ENCODE measurements around the gene CLOCK. TPM values are rescaled to one million over a fixed set of nuclear protein-coding genes. Genes with fewer than 3 reads are reported as not detected.

CLOCK gene
- total RNA-seq, 1 donor from 2014 or later: 10.8 TPM

DNA sequence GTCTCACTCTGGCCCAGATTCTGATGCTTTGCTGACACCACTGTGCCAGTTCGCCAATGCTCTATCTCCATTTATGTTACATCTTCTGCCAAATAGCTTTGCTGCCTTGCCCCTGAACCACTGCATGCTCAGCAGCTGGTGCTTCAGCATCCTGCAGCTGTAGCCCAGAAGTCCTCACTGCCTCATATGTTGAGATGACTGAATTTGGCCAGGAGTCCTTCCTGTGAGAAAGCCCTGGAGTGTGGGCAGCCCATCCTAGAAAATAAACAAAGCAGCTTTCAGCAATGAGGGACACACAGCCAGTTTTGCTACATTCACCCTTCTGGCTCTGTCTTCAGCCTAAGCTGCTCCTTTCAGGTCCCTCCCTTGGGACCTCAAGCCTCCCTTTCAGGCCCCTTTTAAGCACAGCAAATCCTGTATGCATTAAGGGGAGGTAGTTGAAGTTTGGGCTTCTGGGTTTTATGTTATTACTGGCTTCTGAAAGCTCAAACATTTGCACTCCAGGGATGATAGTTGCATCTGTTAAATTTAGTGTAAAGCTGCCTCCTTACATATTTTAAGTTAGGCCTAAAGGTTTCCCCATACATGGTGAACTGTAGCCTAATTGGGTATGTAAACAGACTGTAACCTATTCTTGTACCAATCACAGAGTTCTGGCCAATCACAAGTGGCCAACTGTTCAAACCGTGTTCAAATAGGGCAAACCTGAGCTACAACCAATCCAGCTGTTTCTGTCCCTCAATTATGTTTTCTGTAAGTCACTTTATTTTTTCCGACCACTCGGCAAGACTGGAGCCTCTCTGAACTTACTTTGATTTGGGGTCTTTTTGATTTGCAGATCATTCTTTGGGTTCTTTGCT, 153.0 kb downstream of the CLOCK start:
- Mint-ChIP-seq H3K4me3 (no peak overlapping the region), H3K36me3 (ENCODE audit: low read depth) (peaks cover 19% of the 10 kb centered on the region), H3K27me3 (no peaks in the 10 kb centered on the region), H3K27ac (peak overlapping the region; percentile 62), H3K4me1 (peaks cover 25% of the 10 kb centered on the region), H3K9me3 (no peaks in the 10 kb centered on the region)
- intact Hi-C loops (cut with micrococcal nuclease): no loop called here
- no peak for DNase-seq

- DNase-seq: no peak
- no peak overlapping the region for H3K4me3 Mint-ChIP-seq
- no peaks in the 10 kb centered on the region for H3K9me3 Mint-ChIP-seq
- peaks cover 12% of the 10 kb centered on the region for H3K4me1 Mint-ChIP-seq
- H3K27ac Mint-ChIP-seq: no peak overlapping the region
- no peaks in the 10 kb centered on the region for H3K36me3 Mint-ChIP-seq (ENCODE audit: low read depth)
- intact Hi-C loops (cut with micrococcal nuclease): loop anchor here (1.0 kb wide), 1 partner anchor 8 kb away; the partner anchor contains the start of gene TMEM165
- H3K27me3 Mint-ChIP-seq: no peaks in the 10 kb centered on the region
Observed at GRCh38 chr4:55386840-55387239, 159.9 kb downstream of the CLOCK start.

DNA sequence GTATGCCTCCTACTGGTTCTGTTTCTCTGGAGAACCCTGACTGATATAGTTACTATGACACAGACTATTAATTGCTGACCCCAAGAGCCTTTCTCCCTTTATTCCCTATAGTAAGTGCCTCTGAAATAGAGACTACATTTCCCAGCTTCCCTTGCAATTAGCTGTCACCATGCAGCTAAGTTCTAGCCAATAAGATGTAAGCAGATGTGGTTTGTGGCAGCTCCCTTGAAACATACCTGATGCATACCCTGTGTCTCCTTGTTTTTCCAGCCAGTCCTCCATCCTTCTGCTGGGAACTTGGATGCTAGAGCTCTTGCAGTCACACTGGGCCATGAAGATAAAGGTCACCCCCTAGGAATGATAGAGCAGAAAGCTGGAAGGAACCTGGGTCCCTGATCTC, 160.6 kb downstream of the CLOCK start:
- Mint-ChIP-seq H3K27ac (no peak overlapping the region), H3K4me1 (peaks cover 12% of the 10 kb centered on the region), H3K4me3 (no peak overlapping the region), H3K27me3 (no peaks in the 10 kb centered on the region), H3K9me3 (no peaks in the 10 kb centered on the region), H3K36me3 (ENCODE audit: low read depth) (no peaks in the 10 kb centered on the region)
- intact Hi-C loops (cut with micrococcal nuclease): no loop called here
- peak; percentile 65 for DNase-seq

DNA sequence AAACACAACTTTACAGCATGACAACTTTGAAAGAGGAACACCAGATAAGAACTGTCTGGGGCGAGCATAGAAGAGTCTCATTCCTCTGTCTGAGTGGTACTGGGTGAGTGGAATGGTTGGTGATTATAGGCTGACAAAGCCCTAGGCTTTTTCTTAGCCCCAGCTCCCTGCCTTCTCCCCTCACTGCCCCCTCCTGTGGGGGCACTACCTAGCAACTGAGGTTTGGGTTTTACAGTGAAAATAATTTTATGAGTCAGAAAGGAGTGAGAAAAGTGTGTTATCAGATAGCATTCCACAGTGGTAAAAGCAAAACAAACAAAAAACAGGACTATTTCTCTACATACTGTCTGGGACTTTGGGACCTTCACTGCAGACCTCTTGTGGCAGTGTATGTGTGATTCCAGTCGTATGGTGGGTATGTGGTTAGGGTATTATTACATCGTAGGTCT, 161.5 kb downstream of the CLOCK start:
- DNase-seq: no peak
- Mint-ChIP-seq H3K27me3 (no peaks in the 10 kb centered on the region), H3K27ac (no peak overlapping the region), H3K4me3 (no peak overlapping the region), H3K9me3 (no peaks in the 10 kb centered on the region), H3K36me3 (ENCODE audit: low read depth) (no peaks in the 10 kb centered on the region), H3K4me1 (peaks cover 12% of the 10 kb centered on the region)
- intact Hi-C loops (cut with micrococcal nuclease): no loop called here

GRCh38 chr4:55382488-55383003, 164.2 kb downstream of the CLOCK start:
- Mint-ChIP-seq H3K4me3 (no peak overlapping the region), H3K27me3 (no peaks in the 10 kb centered on the region), H3K4me1 (peaks cover 12% of the 10 kb centered on the region), H3K27ac (no peak overlapping the region), H3K36me3 (ENCODE audit: low read depth) (no peaks in the 10 kb centered on the region), H3K9me3 (no peaks in the 10 kb centered on the region)
- intact Hi-C loops (cut with micrococcal nuclease): no loop called here
- no peak for DNase-seq

GRCh38 chr4:55381502-55381901, 165.2 kb downstream of the CLOCK start:
- no peak overlapping the region for H3K27ac Mint-ChIP-seq
- intact Hi-C loops (cut with micrococcal nuclease): no loop called here
- peaks cover 14% of the 10 kb centered on the region for H3K4me1 Mint-ChIP-seq
- H3K4me3 Mint-ChIP-seq: no peak overlapping the region
- no peaks in the 10 kb centered on the region for H3K36me3 Mint-ChIP-seq (ENCODE audit: low read depth)
- H3K9me3 Mint-ChIP-seq: no peaks in the 10 kb centered on the region
- H3K27me3 Mint-ChIP-seq: no peaks in the 10 kb centered on the region
- DNase-seq: no peak

DNA sequence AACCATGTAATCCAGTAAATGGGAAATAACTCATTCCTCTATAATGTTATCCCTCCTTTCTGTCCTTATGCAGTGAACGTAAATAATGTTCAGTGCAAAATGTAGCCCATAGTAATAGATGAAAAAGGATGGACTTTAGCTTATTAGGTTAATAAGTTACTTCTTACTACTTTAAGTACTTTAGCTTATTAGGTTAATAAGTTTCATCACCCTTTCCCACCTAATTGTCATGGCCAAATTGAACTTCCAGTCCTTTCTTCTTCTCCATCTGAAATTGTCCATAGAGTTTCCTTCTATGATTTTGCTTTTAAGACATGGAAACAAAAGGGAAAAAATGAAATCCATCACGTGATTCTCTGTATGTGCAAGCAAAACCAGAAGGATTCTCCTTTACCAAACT, 166.1 kb downstream of the CLOCK start:
- H3K9me3 Mint-ChIP-seq: no peaks in the 10 kb centered on the region
- intact Hi-C loops (cut with micrococcal nuclease): no loop called here
- no peak overlapping the region for H3K4me3 Mint-ChIP-seq
- H3K27ac Mint-ChIP-seq: no peak overlapping the region
- no peak for DNase-seq
- no peaks in the 10 kb centered on the region for H3K27me3 Mint-ChIP-seq
- no peaks in the 10 kb centered on the region for H3K36me3 Mint-ChIP-seq (ENCODE audit: low read depth)
- H3K4me1 Mint-ChIP-seq: peaks cover 9% of the 10 kb centered on the region

DNA sequence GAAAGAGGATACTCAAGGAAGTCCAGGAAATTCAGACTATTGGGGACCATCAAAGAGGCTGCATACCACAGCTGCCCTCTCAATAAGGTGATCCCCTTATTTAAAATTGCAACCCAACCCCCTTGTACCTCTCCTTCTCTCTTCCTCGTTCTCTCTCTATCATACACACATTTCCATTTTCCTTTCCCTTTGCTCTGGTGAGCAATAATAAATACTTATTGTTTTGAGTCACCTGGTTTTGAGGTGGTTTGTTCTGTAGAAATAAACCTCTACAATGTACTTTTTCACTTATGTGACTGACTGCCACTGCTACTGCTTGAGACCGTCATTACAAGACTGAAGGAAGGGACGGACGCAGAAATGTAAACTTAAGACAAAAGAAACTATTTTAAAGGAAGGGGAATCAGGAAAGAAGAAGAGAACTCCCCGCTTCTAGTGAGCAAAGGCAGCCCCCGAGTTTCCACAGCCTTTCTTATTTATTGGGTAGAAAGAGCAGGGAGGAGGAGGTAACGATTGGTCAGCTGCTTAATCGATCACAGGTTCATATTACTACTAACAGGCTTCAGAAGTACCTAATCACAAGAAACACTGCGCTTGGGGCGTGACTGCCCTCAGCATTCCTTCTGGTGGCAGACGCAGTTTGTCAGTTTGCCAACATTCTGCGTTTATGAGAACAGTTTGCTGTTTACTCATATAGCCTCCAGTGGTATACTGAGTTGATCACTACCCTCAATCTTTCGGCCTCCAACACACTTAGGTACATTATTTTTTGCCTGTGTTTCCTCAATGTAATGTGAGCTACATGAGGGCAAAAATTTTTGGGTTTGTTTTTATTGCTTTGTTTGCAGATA, 167.9 kb downstream of the CLOCK start:
- H3K27me3 Mint-ChIP-seq: no peaks in the 10 kb centered on the region
- no peak overlapping the region for H3K4me3 Mint-ChIP-seq
- intact Hi-C loops (cut with micrococcal nuclease): no loop called here
- no peaks in the 10 kb centered on the region for H3K9me3 Mint-ChIP-seq
- peaks cover 5% of the 10 kb centered on the region for H3K4me1 Mint-ChIP-seq
- no peaks in the 10 kb centered on the region for H3K36me3 Mint-ChIP-seq (ENCODE audit: low read depth)
- no peak overlapping the region for H3K27ac Mint-ChIP-seq
- DNase-seq: no peak

Other genes starting within 250 kb of the CLOCK start
- gene SRD5A3, start 200.7 kb downstream of the CLOCK start, total RNA-seq: 26.6 and 27.4 TPM in 2 replicates
- gene TMEM165, start 151.0 kb downstream of the CLOCK start, total RNA-seq: 87.2 and 99.1 TPM in 2 replicates
- gene PDCL2, start 45.3 kb upstream of the CLOCK start, total RNA-seq: not detected in 2 replicates
- gene NMU, start 89.4 kb upstream of the CLOCK start, total RNA-seq: not detected in 2 replicates

Measured in activated CD4-positive, alpha-beta T cell treated with anti-CD3 and anti-CD28 coated beads, Interleukin-2, amount 10 ng/mL, durations not matched to agents 24 days and 14 days (primary cell).